ENCODE measurements around the gene PELI2.
A peak's percentile ranks its signal among the peaks of the same experiment; 100 is the strongest.

Gene PELI2

GRCh38 chr14:56117765-56118610 is at the start of gene PELI2:
Gene PELI2, plus strand, starts transcription at chr14:56118411. Its CDS starts 250 bp downstream, at chr14:56118661.
- Mint-ChIP-seq H3K27ac (peak within 1 kb of the TSS; percentile 98), H3K36me3 (ENCODE audit: low read depth) (no peaks in the 10 kb centered on the region), H3K27me3 (ENCODE audit: low read depth, poor library complexity) (peaks cover 7% of the 10 kb centered on the region), H3K9me3 (no peaks in the 10 kb centered on the region), H3K4me1 (peaks cover 48% of the 10 kb centered on the region), H3K4me3 (peak within 1 kb of the TSS; percentile 93)
- no peak for TF ChIP-seq CTCF (IDR thresholded peaks at IDR 0.05)
- peak; percentile 82 for DNase-seq

GRCh38 chr14:56073799-56074198 is 44.4 kb upstream of the PELI2 start:
- H3K36me3 Mint-ChIP-seq (ENCODE audit: low read depth): no peaks in the 10 kb centered on the region
- H3K4me1 Mint-ChIP-seq: no peaks in the 10 kb centered on the region
- H3K27ac Mint-ChIP-seq: no peak overlapping the region
- DNase-seq: no peak
- no peaks in the 10 kb centered on the region for H3K9me3 Mint-ChIP-seq
- peaks cover 10% of the 10 kb centered on the region for H3K27me3 Mint-ChIP-seq (ENCODE audit: low read depth, poor library complexity)
- no peak overlapping the region for H3K4me3 Mint-ChIP-seq
- no peak for TF ChIP-seq CTCF (IDR thresholded peaks at IDR 0.05)

- Mint-ChIP-seq H3K27me3 (ENCODE audit: low read depth, poor library complexity) (peaks cover 7% of the 10 kb centered on the region), H3K4me1 (no peaks in the 10 kb centered on the region), H3K36me3 (ENCODE audit: low read depth) (no peaks in the 10 kb centered on the region), H3K9me3 (no peaks in the 10 kb centered on the region), H3K4me3 (no peak overlapping the region), H3K27ac (no peak overlapping the region)
- TF ChIP-seq CTCF (IDR thresholded peaks at IDR 0.05): no peak
- no peak for DNase-seq
Measured at GRCh38 chr14:56075301-56075700, 42.9 kb upstream of the PELI2 start.

- no peak for TF ChIP-seq CTCF (IDR thresholded peaks at IDR 0.05)
- Mint-ChIP-seq H3K27me3 (ENCODE audit: low read depth, poor library complexity) (peaks cover 20% of the 10 kb centered on the region), H3K27ac (no peak overlapping the region), H3K4me1 (peaks cover 14% of the 10 kb centered on the region), H3K4me3 (no peak overlapping the region), H3K9me3 (no peaks in the 10 kb centered on the region), H3K36me3 (ENCODE audit: low read depth) (no peaks in the 10 kb centered on the region)
- no peak for DNase-seq
Measured at GRCh38 chr14:56081139-56081538, 37.1 kb upstream of the PELI2 start.

GRCh38 chr14:56082880-56083279 is 35.3 kb upstream of the PELI2 start:
- no peaks in the 10 kb centered on the region for H3K36me3 Mint-ChIP-seq (ENCODE audit: low read depth)
- no peak for TF ChIP-seq CTCF (IDR thresholded peaks at IDR 0.05)
- H3K4me3 Mint-ChIP-seq: no peak overlapping the region
- peaks cover 16% of the 10 kb centered on the region for H3K27me3 Mint-ChIP-seq (ENCODE audit: low read depth, poor library complexity)
- H3K4me1 Mint-ChIP-seq: peaks cover 22% of the 10 kb centered on the region
- no peaks in the 10 kb centered on the region for H3K9me3 Mint-ChIP-seq
- no peak for DNase-seq
- no peak overlapping the region for H3K27ac Mint-ChIP-seq

GRCh38 chr14:56085471-56085870 is 32.7 kb upstream of the PELI2 start:
- Mint-ChIP-seq H3K27ac (no peak overlapping the region), H3K9me3 (no peaks in the 10 kb centered on the region), H3K4me1 (peaks cover 34% of the 10 kb centered on the region), H3K36me3 (ENCODE audit: low read depth) (no peaks in the 10 kb centered on the region), H3K4me3 (no peak overlapping the region), H3K27me3 (ENCODE audit: low read depth, poor library complexity) (peaks cover 16% of the 10 kb centered on the region)
- DNase-seq: no peak
- TF ChIP-seq CTCF (IDR thresholded peaks at IDR 0.05): no peak
